Naive thymus-derived CD4-positive, alpha-beta T cell (primary cell): Measurements from ENCODE around the gene SIK3. TPM values are rescaled to one million over a fixed set of nuclear protein-coding genes. Genes with fewer than 3 reads are reported as not detected.
A peak's percentile ranks its signal among the peaks of the same experiment; 100 is the strongest.

Experiments
- ATAC-seq: fragments of 150-1000 bp; cut with Tn5 transposase; 2 replicates; pipeline ENCODE4 v1.10.0; 2021; ENCODE audit warnings: mild to moderate bottlenecking, moderate library complexity
- CTCF ChIA-PET: fragments of 350-600 bp; sonication (Branson Sonifier 250); formaldehyde crosslinking; loops from one replicate; lab custom pipeline; 2021; ENCODE audit warnings: antibody characterized with exemption; lab: Charles Lee
- POLR2A ChIA-PET: fragments of 350-600 bp; sonication (Branson Sonifier 250); formaldehyde crosslinking; loops from one replicate; lab custom pipeline; 2021; ENCODE audit warnings: antibody characterized with exemption, inconsistent platforms; lab: Charles Lee
- DNase-seq, 9 donors: peaks; one replicate each; pipeline versions ENCODE4 v3.0.0 to v3.0.0-alpha.2; 2020 to 2022; ENCODE audit warnings: mixed read lengths in 1 of 9
- H3K27ac ChIP-seq: one replicate; pipeline ENCODE4 v1.7.0; 2013; ENCODE audit warnings: mild to moderate bottlenecking, low read depth, low read length, moderate library complexity
- H3K27me3 ChIP-seq, 2 donors: one replicate each; pipeline ENCODE4 v1.7.0; 2013; ENCODE audit warnings: low read length in 2 of 2, mild to moderate bottlenecking in 2 of 2, moderate library complexity in 2 of 2; ENCODE audit not compliant: control insufficient read depth in 2 of 2, insufficient read depth in 2 of 2
- H3K36me3 ChIP-seq, 3 experiments: 1 replicate in 2 of 3; 2 replicates in 1 of 3; pipeline ENCODE4 v1.7.0; 2013; ENCODE audit warnings: low read length in 3 of 3, mild to moderate bottlenecking in 3 of 3, moderate library complexity in 1 of 3; ENCODE audit not compliant: insufficient read depth in 3 of 3, control insufficient read depth in 2 of 3
- H3K4me1 ChIP-seq, 2 donors: one replicate each; pipeline ENCODE4 v1.7.0; 2013; ENCODE audit warnings: low read length in 2 of 2, mild to moderate bottlenecking in 2 of 2, moderate library complexity in 1 of 2; ENCODE audit not compliant: control insufficient read depth in 2 of 2, insufficient read depth in 2 of 2
- H3K4me3 ChIP-seq: 2 replicates; pipeline ENCODE4 v1.7.0; 2013; ENCODE audit warnings: mild to moderate bottlenecking, low read length
- H3K9me3 ChIP-seq, 3 experiments: 1 replicate in 2 of 3; 2 replicates in 1 of 3; pipeline ENCODE4 v1.7.0; 2013; ENCODE audit warnings: low read length in 3 of 3; ENCODE audit not compliant: control insufficient read depth in 2 of 3
- H3K27ac Mint-ChIP-seq, 9 donors: one replicate each; pipeline ENCODE4 v1.8.0; 2020 to 2022; ENCODE audit warnings: mixed read lengths in 9 of 9, mild to moderate bottlenecking in 8 of 9, moderate library complexity in 5 of 9, inconsistent platforms in 2 of 9
- H3K27me3 Mint-ChIP-seq, 5 donors: one replicate each; pipeline ENCODE4 v1.8.0; 2021 to 2022; ENCODE audit warnings: mixed read lengths in 5 of 5, mild to moderate bottlenecking in 1 of 5
- H3K36me3 Mint-ChIP-seq, 5 donors: one replicate each; pipeline ENCODE4 v1.8.0; 2020 to 2022; ENCODE audit warnings: mixed read lengths in 5 of 5, mild to moderate bottlenecking in 3 of 5, inconsistent platforms in 1 of 5
- H3K4me1 Mint-ChIP-seq, 7 donors: one replicate each; pipeline ENCODE4 v1.8.0; 2020 to 2022; ENCODE audit warnings: mixed read lengths in 7 of 7, mild to moderate bottlenecking in 3 of 7, inconsistent platforms in 1 of 7
- H3K4me3 Mint-ChIP-seq, 10 donors: one replicate each; pipeline ENCODE4 v1.8.0; 2020 to 2022; ENCODE audit warnings: mild to moderate bottlenecking in 10 of 10, mixed read lengths in 10 of 10, moderate library complexity in 6 of 10, inconsistent platforms in 2 of 10
- H3K9me3 Mint-ChIP-seq, 11 donors: one replicate each; pipeline ENCODE4 v1.8.0; 2020 to 2022; ENCODE audit warnings: mixed read lengths in 11 of 11, mild to moderate bottlenecking in 4 of 11, inconsistent platforms in 1 of 11, moderate library complexity in 1 of 11
- intact Hi-C, 2 donors: fragments of 100-400 bp; cut with micrococcal nuclease; formaldehyde crosslinking; loops; one replicate each; pipeline ENCODE4 v1.15.1; 2023
- polyA plus RNA-seq, 2 donors: library from polyadenylated mRNA; unstranded; fragments of 300-500 nt; fragmentation: Illumina TruSeq; gene quantifications; one replicate each; pipeline ENCODE4 v1.2.3, GENCODE V29; 2021
- total RNA-seq, 6 experiments: library from RNA in 5 of 6; stranded (reverse) in 5 of 6; gene quantifications; 1 replicate in 5 of 6; 2 replicates in 1 of 6; pipeline ENCODE4 v1.2.3 and lab custom pipeline; 2021 to 2026

SIK3 gene
- total and polyA plus RNA-seq, 7 experiments from 2014 or later, result 13.3 to 85.2 (median 64.4) TPM

DNA sequence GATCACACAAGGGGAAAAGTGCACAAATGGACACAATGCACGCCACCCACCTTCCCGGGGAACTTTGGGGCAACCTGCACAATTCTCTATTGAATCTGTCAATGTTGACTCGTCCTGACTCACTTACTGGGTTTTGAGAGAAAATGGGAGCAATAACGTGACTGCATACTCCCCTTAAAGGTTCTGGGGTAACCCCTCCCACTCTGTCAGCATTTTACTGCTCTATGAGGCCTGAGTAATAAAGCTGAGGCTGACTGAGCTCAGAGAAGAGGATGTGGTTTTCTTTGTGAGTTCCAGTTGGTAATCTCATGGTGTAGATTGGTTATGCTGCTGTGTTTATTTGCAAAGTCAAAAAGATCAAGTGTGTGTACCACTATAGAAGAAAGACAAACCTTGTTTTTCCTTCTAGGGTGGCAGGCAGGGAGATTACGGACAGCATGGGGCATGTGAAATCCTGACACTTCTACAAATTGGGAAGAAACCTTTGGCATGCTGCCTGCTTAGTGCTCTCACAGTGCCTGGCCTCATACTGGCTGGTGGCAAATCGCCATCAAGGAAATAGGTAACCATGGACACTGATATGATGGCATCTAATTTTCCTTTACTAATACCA lies 244.7 kb downstream of the SIK3 start:
- peak overlapping the region; percentile 47 to 84 (median 70) for H3K4me3 Mint-ChIP-seq
- peak overlapping the region; percentile 41 to 92 (median 81) for H3K27ac Mint-ChIP-seq
- peaks cover 0 to 40% (median 10%) of the 10 kb centered on the region in 5 donors for H3K36me3 Mint-ChIP-seq
- POLR2A ChIA-PET, result interaction anchor here (0.7 to 4.5 kb wide), 10 partner anchors 10 to 378 kb away, joined by 3 to 49 read pairs (median 4); partner anchors contain the start of genes APOA1, BUD13, PAFAH1B2 and PCSK7
- H3K4me1 Mint-ChIP-seq, result peaks cover 52 to 78% (median 76%) of the 10 kb centered on the region in 7 donors
- ATAC-seq, result peak; percentile 98
- no peaks in the 10 kb centered on the region for H3K9me3 ChIP-seq
- H3K27ac ChIP-seq, result peak overlapping the region; percentile 4
- H3K4me1 ChIP-seq, result peaks cover 57 to 70% of the 10 kb centered on the region in 2 donors
- peak in 8 of 9 donors; percentile 53 to 84 (median 77) for DNase-seq
- H3K9me3 Mint-ChIP-seq, result no peaks in the 10 kb centered on the region
- CTCF ChIA-PET, result interaction anchor here (0.6 to 4.3 kb wide), 8 partner anchors 17 to 318 kb away, joined by 3 to 51 read pairs (median 4); partner anchors contain the start of genes APOA1 and APOA5
- no peaks in the 10 kb centered on the region for H3K27me3 Mint-ChIP-seq
- H3K36me3 ChIP-seq, result peaks cover 0 to 27% (median 9%) of the 10 kb centered on the region in 3 experiments
- intact Hi-C loops, result loop anchor here (1.0 to 10.0 kb wide), 12 partner anchors 17 to 961 kb away; partner anchors contain the start of genes SIK3 (in 2 of the 2), APOA5 (in 1 of the 2), BUD13 (in 1 of the 2) and SIDT2 (in 1 of the 2)
- H3K4me3 ChIP-seq, result peak overlapping the region; percentile 38
- no peaks in the 10 kb centered on the region for H3K27me3 ChIP-seq

GRCh38 chr11:116852261-116853031 lies 245.8 kb downstream of the SIK3 start:
- peaks cover 0 to 39% (median 10%) of the 10 kb centered on the region in 5 donors for H3K36me3 Mint-ChIP-seq
- H3K27ac Mint-ChIP-seq, result peak overlapping the region; percentile 64 to 92 (median 82)
- no peaks in the 10 kb centered on the region for H3K9me3 Mint-ChIP-seq
- H3K4me1 Mint-ChIP-seq, result peaks cover 52 to 78% (median 73%) of the 10 kb centered on the region in 7 donors
- H3K4me1 ChIP-seq, result peaks cover 57 to 70% of the 10 kb centered on the region in 2 donors
- no peaks in the 10 kb centered on the region for H3K9me3 ChIP-seq
- H3K36me3 ChIP-seq, result peaks cover under 1 to 23% (median 6%) of the 10 kb centered on the region in 3 experiments
- peak overlapping the region; percentile 39 for H3K4me3 ChIP-seq
- H3K27ac ChIP-seq, result peak overlapping the region; percentile 15
- no peaks in the 10 kb centered on the region for H3K27me3 Mint-ChIP-seq
- peak overlapping the region; percentile 13 to 88 (median 70) for H3K4me3 Mint-ChIP-seq
- DNase-seq (no peak), ATAC-seq (no peak)
- intact Hi-C loops, result loop anchor here (1.0 to 10.0 kb wide), 12 partner anchors 16 to 962 kb away; partner anchors contain the start of genes SIK3 (in 2 of the 2), APOA5 (in 1 of the 2), BUD13 (in 1 of the 2) and SIDT2 (in 1 of the 2)
- no peaks in the 10 kb centered on the region for H3K27me3 ChIP-seq
- ChIA-PET POLR2A (interaction anchor here (0.6 to 4.5 kb wide), 11 partner anchors 11 to 379 kb away, joined by 3 to 49 read pairs (median 4); partner anchors contain the start of genes APOA1, BUD13, PCSK7 and SIK3), CTCF (interaction anchor here (1.2 to 4.3 kb wide), 4 partner anchors 16 to 254 kb away, joined by 3 to 51 read pairs (median 7); partner anchors contain the start of genes APOA1 and APOA5)

DNA sequence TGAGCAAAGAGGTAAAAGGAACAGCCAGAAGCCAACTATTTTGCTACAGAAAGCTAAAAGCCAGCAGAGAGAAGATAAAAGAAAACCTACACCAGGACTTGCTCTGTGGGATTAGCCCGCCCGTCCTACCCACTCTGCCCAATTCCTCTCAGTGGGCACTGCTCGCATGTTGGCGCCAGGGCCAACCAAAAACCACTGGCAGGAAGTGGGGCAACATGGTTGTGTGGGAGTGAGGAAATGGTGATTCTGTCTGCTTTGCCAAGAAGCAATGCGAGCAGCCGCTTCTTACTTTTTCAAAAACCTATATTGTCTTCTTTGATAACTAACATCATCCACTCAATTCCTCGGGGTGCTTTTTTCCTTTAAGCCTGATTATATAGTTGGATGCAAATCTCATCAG lies 246.6 kb downstream of the SIK3 start:
- intact Hi-C loops, result loop anchor here (2.0 to 10.0 kb wide), 4 partner anchors 79 to 963 kb away; partner anchors contain the start of genes BUD13 (in 1 of the 2) and SIK3 (in 1 of the 2)
- DNase-seq (peak in 7 of 9 donors; percentile 13 to 45 (median 40)), ATAC-seq (no peak)
- H3K27me3 Mint-ChIP-seq, result no peaks in the 10 kb centered on the region
- CTCF ChIA-PET, result interaction anchor here (0.6 to 4.3 kb wide), 5 partner anchors 15 to 333 kb away, joined by 3 to 51 read pairs (median 4); partner anchors contain the start of genes APOA1 and APOA5
- H3K36me3 Mint-ChIP-seq, result peaks cover 4 to 39% (median 17%) of the 10 kb centered on the region in 5 donors
- H3K4me3 Mint-ChIP-seq, result peak overlapping the region; percentile 47 to 88 (median 69)
- Histone ChIP-seq H3K27ac (peak overlapping the region; percentile 15), H3K27me3 (no peaks in the 10 kb centered on the region), H3K9me3 (no peaks in the 10 kb centered on the region), H3K4me1 (peaks cover 56 to 70% of the 10 kb centered on the region in 2 donors), H3K36me3 (peaks cover 4 to 28% (median 9%) of the 10 kb centered on the region in 3 experiments), H3K4me3 (peak overlapping the region; percentile 39)
- H3K27ac Mint-ChIP-seq, result peak overlapping the region; percentile 51 to 92 (median 79)
- H3K4me1 Mint-ChIP-seq, result peaks cover 51 to 71% (median 66%) of the 10 kb centered on the region in 7 donors
- POLR2A ChIA-PET, result interaction anchor here (0.9 to 4.5 kb wide), 5 partner anchors 12 to 80 kb away, joined by 3 to 49 read pairs (median 3); partner anchors contain the start of gene APOA1
- H3K9me3 Mint-ChIP-seq, result no peaks in the 10 kb centered on the region

DNA sequence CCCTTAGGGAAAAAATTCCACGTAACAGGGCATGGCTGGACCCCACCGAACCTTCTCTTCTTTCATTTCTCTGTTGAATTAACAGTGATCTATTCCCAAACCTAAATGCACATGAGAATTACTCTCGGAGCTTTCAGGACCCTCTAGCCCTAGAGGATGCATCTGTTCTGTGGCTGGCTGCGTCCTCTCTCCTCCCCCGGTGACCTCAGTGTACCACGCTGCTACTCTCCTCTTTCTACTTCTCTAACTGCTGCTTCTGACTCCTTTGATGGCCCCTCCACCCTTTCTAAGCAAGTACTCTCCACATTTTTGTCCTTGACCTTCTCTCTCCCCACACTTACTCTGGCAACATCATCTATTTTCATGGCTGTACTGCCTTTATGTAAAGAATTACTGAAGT lies 248.7 kb downstream of the SIK3 start:
- ChIA-PET POLR2A (interaction anchor here (1.1 to 1.2 kb wide), 2 partner anchors 10 to 257 kb away, joined by 3 to 4 read pairs; no protein-coding TSS in a partner anchor), CTCF (interaction anchor here (3.7 kb wide), 1 partner anchor 14 kb away, joined by 15 read pairs; no protein-coding TSS in a partner anchor)
- DNase-seq (no peak), ATAC-seq (no peak)
- Mint-ChIP-seq H3K36me3 (peaks cover 12 to 38% (median 26%) of the 10 kb centered on the region in 5 donors), H3K9me3 (no peaks in the 10 kb centered on the region), H3K27ac (peak overlapping the region in 2 of 9 donors; percentile 2 to 49), H3K4me3 (no peak overlapping the region), H3K27me3 (no peaks in the 10 kb centered on the region), H3K4me1 (peaks cover 36 to 51% (median 49%) of the 10 kb centered on the region in 7 donors)
- peaks cover 4 to 48% (median 20%) of the 10 kb centered on the region in 3 experiments for H3K36me3 ChIP-seq
- no peaks in the 10 kb centered on the region for H3K27me3 ChIP-seq
- intact Hi-C loops, result no loop called here
- H3K4me3 ChIP-seq, result no peak overlapping the region
- peaks cover 35 to 48% of the 10 kb centered on the region in 2 donors for H3K4me1 ChIP-seq
- no peak overlapping the region for H3K27ac ChIP-seq
- H3K9me3 ChIP-seq, result no peaks in the 10 kb centered on the region

- CTCF ChIA-PET, result interaction anchor here (3.7 kb wide), 1 partner anchor 13 kb away, joined by 15 read pairs; no protein-coding TSS in a partner anchor
- Mint-ChIP-seq H3K36me3 (peaks cover 12 to 38% (median 26%) of the 10 kb centered on the region in 5 donors), H3K27ac (no peak overlapping the region), H3K27me3 (no peaks in the 10 kb centered on the region), H3K9me3 (no peaks in the 10 kb centered on the region), H3K4me3 (no peak overlapping the region), H3K4me1 (peaks cover 32 to 47% (median 44%) of the 10 kb centered on the region in 7 donors)
- Histone ChIP-seq H3K4me3 (no peak overlapping the region), H3K36me3 (peaks cover 4 to 49% (median 20%) of the 10 kb centered on the region in 3 experiments), H3K4me1 (peaks cover 31 to 44% of the 10 kb centered on the region in 2 donors), H3K27me3 (no peaks in the 10 kb centered on the region), H3K9me3 (no peaks in the 10 kb centered on the region), H3K27ac (no peak overlapping the region)
- intact Hi-C loops, result no loop called here
- ATAC-seq (no peak), DNase-seq (no peak)
- POLR2A ChIA-PET, result interaction anchor here (1.1 to 1.2 kb wide), 3 partner anchors 9 to 257 kb away, joined by 3 to 4 read pairs (median 3); no protein-coding TSS in a partner anchor
These were observed 249.2 kb downstream of the SIK3 start for GRCh38 chr11:116849060-116849459.
